ENCODE data around the gene HOXB9.

HOXB9 gene

GRCh38 chr17:48592577-48592976 is 33.6 kb downstream of the HOXB9 start:
- 7 to 11% methylated on average over 8 to 11 of the region's 14 CpGs for WGBS, 2 experiments (ENCODE audit: insufficient coverage in 2 of 2)
- Histone ChIP-seq H3K4me1 (ENCODE audit: control insufficient read depth, insufficient read depth, low read length, poor library complexity, severe bottlenecking) (peaks cover 28% of the 10 kb centered on the region), H3K36me3 (ENCODE audit: control insufficient read depth, insufficient read depth, low read length) (no peaks in the 10 kb centered on the region), H3K27ac (ENCODE audit: low read depth, low read length, severe bottlenecking) (peak overlapping the region; percentile 69), H3K4me3 (ENCODE audit: extremely low read depth, insufficient read depth, low read length, poor library complexity, severe bottlenecking) (peak overlapping the region; percentile 44), H3K9me3 (ENCODE audit: control insufficient read depth, low read length) (no peaks in the 10 kb centered on the region)

DNA sequence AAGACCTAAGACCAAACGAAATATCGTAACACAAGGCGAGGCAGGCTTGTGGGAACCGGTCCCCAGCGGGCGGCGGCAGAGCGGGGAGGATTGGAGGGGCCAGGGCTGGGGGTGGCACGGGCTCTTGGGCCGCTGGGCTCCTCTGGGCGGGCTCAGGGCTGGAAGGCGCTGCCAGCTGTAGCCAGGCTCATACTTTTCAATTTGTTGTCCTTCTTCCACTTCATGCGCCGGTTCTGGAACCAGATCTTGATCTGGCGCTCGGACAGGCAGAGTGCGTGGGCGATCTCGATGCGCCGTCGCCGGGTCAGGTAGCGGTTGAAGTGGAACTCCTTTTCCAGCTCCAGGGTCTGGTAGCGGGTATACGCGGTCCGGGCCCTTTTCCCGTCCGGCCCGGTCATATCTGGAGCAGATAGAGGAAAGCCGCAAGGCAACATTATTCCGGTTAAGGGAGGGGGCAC is 34.1 kb downstream of the HOXB9 start:
- WGBS, 2 experiments (ENCODE audit: insufficient coverage in 2 of 2): 6 to 13% methylated on average over 16 to 26 of the region's 33 CpGs
- H3K36me3 ChIP-seq (ENCODE audit: control insufficient read depth, insufficient read depth, low read length): no peaks in the 10 kb centered on the region
- peak overlapping the region; percentile 44 for H3K4me3 ChIP-seq (ENCODE audit: extremely low read depth, insufficient read depth, low read length, poor library complexity, severe bottlenecking)
- no peak overlapping the region for H3K27ac ChIP-seq (ENCODE audit: low read depth, low read length, severe bottlenecking)
- H3K9me3 ChIP-seq (ENCODE audit: control insufficient read depth, low read length): no peaks in the 10 kb centered on the region
- peaks cover 32% of the 10 kb centered on the region for H3K4me1 ChIP-seq (ENCODE audit: control insufficient read depth, insufficient read depth, low read length, poor library complexity, severe bottlenecking)

DNA sequence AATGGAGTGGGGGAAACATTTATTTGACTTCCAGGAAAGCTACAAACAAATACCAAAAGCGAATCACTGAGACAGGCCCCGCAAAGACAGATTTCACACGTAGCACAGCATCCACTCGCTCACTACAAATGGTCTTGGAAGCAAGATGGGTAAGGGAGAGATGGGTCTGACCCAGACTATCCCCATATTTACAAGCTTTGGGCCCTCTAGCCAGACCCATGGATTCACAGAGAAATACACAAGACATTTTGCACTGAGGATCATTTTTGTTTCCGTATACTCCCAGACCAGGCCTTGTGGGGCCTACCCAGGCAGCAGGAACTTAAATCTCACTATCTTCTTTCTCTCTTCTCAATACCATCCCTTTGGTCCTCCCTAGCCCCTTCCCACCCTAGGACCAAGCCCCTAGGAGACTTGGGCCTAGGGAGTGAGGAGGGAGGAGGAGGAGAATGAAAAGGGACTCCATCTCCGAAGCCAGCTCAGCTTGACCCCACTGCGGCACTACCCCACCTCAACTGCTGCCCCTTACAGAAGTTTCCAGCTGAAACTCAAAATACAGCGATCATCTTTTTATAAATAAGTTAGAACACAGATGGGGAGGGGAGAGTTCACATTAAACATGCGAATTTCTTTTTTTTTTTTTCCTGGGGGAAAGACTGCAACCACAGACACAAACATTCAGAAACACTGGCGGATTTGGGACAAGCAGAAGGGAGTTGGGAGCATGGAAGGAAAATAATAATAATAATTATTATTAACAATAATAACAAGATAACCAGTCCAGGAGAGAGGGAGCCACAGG is 34.7 kb downstream of the HOXB9 start:
- 50 to 89% methylated on average over 1 to 2 of the region's 10 CpGs for whole genome bisulfite sequencing, 2 experiments (ENCODE audit: insufficient coverage in 2 of 2)
- Histone ChIP-seq H3K27ac (ENCODE audit: low read depth, low read length, severe bottlenecking) (peak overlapping the region; percentile 20), H3K4me3 (ENCODE audit: extremely low read depth, insufficient read depth, low read length, poor library complexity, severe bottlenecking) (peak overlapping the region; percentile 44), H3K4me1 (ENCODE audit: control insufficient read depth, insufficient read depth, low read length, poor library complexity, severe bottlenecking) (peaks cover 38% of the 10 kb centered on the region), H3K36me3 (ENCODE audit: control insufficient read depth, insufficient read depth, low read length) (no peaks in the 10 kb centered on the region), H3K9me3 (ENCODE audit: control insufficient read depth, low read length) (no peaks in the 10 kb centered on the region)

DNA sequence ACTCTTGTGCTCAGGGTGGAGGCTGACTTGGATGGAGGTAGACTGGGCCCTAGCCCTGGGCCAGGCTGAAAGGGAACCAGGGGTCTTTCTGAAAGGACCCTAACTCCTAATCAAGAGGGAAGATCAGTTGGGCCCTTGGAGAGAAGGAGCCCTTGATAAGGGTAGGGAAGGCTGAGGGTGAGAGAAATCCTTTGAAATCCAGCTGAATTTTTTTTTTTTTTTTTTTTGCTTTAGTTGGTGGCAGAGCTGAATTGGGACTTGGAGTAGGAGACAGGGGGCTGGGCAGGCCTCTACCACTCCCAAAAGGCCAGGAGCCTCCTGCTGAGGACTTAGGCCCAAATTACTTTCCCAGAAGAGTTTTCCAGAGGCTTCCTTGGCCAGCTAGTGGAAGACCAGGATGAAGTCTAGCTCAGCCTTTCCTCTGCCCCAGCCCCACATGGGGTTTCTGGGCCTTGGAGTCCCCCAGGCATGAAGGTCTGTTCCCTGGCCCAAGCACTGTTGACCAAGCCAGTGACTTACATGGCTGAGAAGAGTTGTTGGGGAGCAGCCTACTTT is 35.5 kb downstream of the HOXB9 start:
- peak overlapping the region; percentile 79 for H3K27ac ChIP-seq (ENCODE audit: low read depth, low read length, severe bottlenecking)
- H3K4me1 ChIP-seq (ENCODE audit: control insufficient read depth, insufficient read depth, low read length, poor library complexity, severe bottlenecking): peaks cover 41% of the 10 kb centered on the region

GRCh38 chr17:48589831-48590606 is 36.1 kb downstream of the HOXB9 start, which contains the start of gene HOXB3:
HOXB3 (minus strand) TSS chr17:48590241; CDS start chr17:48552474, 37,767 bp downstream.
- no peaks in the 10 kb centered on the region for H3K9me3 ChIP-seq (ENCODE audit: control insufficient read depth, low read length)
- no peaks in the 10 kb centered on the region for H3K36me3 ChIP-seq (ENCODE audit: control insufficient read depth, insufficient read depth, low read length)
- 17 to 21% methylated on average over 6 to 13 of the region's 23 CpGs for WGBS, 2 experiments (ENCODE audit: insufficient coverage in 2 of 2)
- H3K4me1 ChIP-seq (ENCODE audit: control insufficient read depth, insufficient read depth, low read length, poor library complexity, severe bottlenecking): peaks cover 38% of the 10 kb centered on the region
- peak within 1 kb of the TSS; percentile 32 for H3K4me3 ChIP-seq (ENCODE audit: extremely low read depth, insufficient read depth, low read length, poor library complexity, severe bottlenecking)
- H3K27ac ChIP-seq (ENCODE audit: low read depth, low read length, severe bottlenecking): peak within 1 kb of the TSS; percentile 79

More for the DNA sequence above, 35.5 kb downstream of the HOXB9 start:
- no peaks in the 10 kb centered on the region for H3K36me3 ChIP-seq (ENCODE audit: control insufficient read depth, insufficient read depth, low read length)
- no peaks in the 10 kb centered on the region for H3K9me3 ChIP-seq (ENCODE audit: control insufficient read depth, low read length)
- peak overlapping the region; percentile 14 for H3K4me3 ChIP-seq (ENCODE audit: extremely low read depth, insufficient read depth, low read length, poor library complexity, severe bottlenecking)

DNA sequence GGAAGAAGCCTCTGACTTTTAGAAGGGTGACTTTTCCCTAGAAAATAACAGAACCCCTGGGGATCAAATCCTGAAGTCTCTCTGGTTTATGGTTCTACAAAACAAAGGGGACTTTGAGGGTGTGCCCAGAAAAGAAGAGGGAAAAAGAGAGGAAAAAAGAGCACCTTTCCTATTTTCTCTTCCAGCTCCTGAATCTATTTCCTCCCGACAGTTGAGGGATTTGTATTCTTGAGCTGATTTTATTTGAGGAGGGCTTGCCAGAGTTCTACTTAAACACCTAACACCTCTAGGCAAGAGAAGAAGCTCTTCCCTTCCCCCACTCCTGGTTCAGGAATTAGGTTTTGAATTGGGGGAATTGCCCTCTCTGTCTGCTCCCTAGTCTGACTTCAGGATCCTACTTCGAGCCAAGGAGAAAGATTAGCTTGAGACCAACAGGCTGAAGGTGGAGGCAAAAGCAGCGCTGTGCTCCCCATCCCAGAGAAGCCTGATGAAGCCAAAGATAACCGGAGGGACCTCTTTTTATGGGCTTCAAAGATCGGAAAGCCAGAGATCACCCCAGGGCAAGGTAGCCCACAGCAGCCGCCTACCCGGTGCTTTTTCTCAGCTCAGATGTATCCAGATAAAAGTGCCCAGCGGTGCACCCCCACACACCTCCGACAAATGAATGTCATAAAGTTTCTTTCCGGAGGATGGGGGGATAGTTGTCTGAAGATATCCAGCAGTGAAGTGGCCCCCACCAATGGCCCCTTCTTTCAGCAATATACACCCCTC is 36.9 kb downstream of the HOXB9 start:
- peak overlapping the region; percentile 73 for H3K27ac ChIP-seq (ENCODE audit: low read depth, low read length, severe bottlenecking)
- WGBS, 2 experiments (ENCODE audit: insufficient coverage in 2 of 2): 0 to 6% methylated on average over 3 to 5 of the region's 10 CpGs
- no peaks in the 10 kb centered on the region for H3K36me3 ChIP-seq (ENCODE audit: control insufficient read depth, insufficient read depth, low read length)
- peak overlapping the region; percentile 32 for H3K4me3 ChIP-seq (ENCODE audit: extremely low read depth, insufficient read depth, low read length, poor library complexity, severe bottlenecking)
- H3K4me1 ChIP-seq (ENCODE audit: control insufficient read depth, insufficient read depth, low read length, poor library complexity, severe bottlenecking): peaks cover 32% of the 10 kb centered on the region
- H3K9me3 ChIP-seq (ENCODE audit: control insufficient read depth, low read length): no peaks in the 10 kb centered on the region

- H3K4me3 ChIP-seq (ENCODE audit: extremely low read depth, insufficient read depth, low read length, poor library complexity, severe bottlenecking): peak overlapping the region; percentile 24
- peaks cover 30% of the 10 kb centered on the region for H3K4me1 ChIP-seq (ENCODE audit: control insufficient read depth, insufficient read depth, low read length, poor library complexity, severe bottlenecking)
- no peaks in the 10 kb centered on the region for H3K36me3 ChIP-seq (ENCODE audit: control insufficient read depth, insufficient read depth, low read length)
- no peaks in the 10 kb centered on the region for H3K9me3 ChIP-seq (ENCODE audit: control insufficient read depth, low read length)
- H3K27ac ChIP-seq (ENCODE audit: low read depth, low read length, severe bottlenecking): peak overlapping the region; percentile 62
- WGBS, 2 experiments (ENCODE audit: insufficient coverage in 2 of 2): 14 to 25% methylated on average over 1 of the region's 2 CpGs
Observed at GRCh38 chr17:48588528-48588927, 37.6 kb downstream of the HOXB9 start.

- peak overlapping the region; percentile 24 for H3K4me3 ChIP-seq (ENCODE audit: extremely low read depth, insufficient read depth, low read length, poor library complexity, severe bottlenecking)
- peak overlapping the region; percentile 62 for H3K27ac ChIP-seq (ENCODE audit: low read depth, low read length, severe bottlenecking)
- H3K9me3 ChIP-seq (ENCODE audit: control insufficient read depth, low read length): no peaks in the 10 kb centered on the region
- peaks cover 30% of the 10 kb centered on the region for H3K4me1 ChIP-seq (ENCODE audit: control insufficient read depth, insufficient read depth, low read length, poor library complexity, severe bottlenecking)
- no peaks in the 10 kb centered on the region for H3K36me3 ChIP-seq (ENCODE audit: control insufficient read depth, insufficient read depth, low read length)
- 25 to 38% methylated on average over 1 of the region's 2 CpGs for WGBS, 2 experiments (ENCODE audit: insufficient coverage in 2 of 2)
Observed at GRCh38 chr17:48588074-48588415, 38.1 kb downstream of the HOXB9 start.

DNA sequence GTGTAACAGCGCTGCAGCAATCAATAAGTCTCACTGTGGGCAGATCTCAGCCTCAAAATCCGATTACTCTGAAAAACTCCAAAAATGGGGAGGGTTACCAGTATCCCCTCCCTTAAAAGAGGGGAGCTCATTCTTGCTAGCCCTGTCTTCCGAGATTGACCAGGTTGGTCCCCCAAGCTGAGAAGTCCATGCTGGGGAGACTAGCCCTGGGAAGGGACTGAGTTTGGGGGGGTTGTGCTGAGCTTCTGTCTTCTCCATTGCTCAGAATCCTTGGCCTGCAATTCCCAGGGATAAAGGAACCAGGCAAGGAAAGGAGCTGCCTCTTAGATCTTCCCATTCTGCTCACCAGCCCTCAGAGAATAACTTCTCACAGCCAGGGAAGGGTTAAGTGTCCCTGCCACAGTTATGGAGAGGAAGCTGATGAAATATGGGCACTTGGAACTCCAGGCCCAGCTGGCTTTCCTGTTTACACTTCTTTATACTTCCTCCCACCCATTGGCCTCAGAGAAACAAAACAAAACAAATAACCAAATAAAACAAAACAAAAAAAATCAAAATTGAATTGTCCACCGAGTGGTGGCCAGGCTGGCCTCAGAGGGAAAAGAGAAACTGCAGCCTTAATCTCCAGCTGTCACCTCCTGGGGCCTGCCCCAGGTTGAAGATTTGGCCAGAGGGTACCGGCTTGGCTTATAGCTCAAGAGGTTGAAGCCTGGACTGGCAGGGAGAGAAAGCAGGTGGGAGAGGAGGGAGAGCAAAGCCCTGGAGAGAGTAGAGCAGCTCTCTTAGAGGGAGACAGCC is 38.7 kb downstream of the HOXB9 start:
- peak overlapping the region; percentile 62 for H3K27ac ChIP-seq (ENCODE audit: low read depth, low read length, severe bottlenecking)
- 17 to 25% methylated on average over 3 to 4 of the region's 5 CpGs for WGBS, 2 experiments (ENCODE audit: insufficient coverage in 2 of 2)
- peaks cover 30% of the 10 kb centered on the region for H3K4me1 ChIP-seq (ENCODE audit: control insufficient read depth, insufficient read depth, low read length, poor library complexity, severe bottlenecking)
- H3K4me3 ChIP-seq (ENCODE audit: extremely low read depth, insufficient read depth, low read length, poor library complexity, severe bottlenecking): peak overlapping the region; percentile 24
- H3K9me3 ChIP-seq (ENCODE audit: control insufficient read depth, low read length): no peaks in the 10 kb centered on the region
- H3K36me3 ChIP-seq (ENCODE audit: control insufficient read depth, insufficient read depth, low read length): no peaks in the 10 kb centered on the region
